Tibial nerve (tissue), 4 donors: Measurements from ENCODE around the gene SRGAP2C.
"Not testable (repeated sequence)": the region's sequence is repeated elsewhere in the genome, so short reads cannot be mapped to it uniquely, and the experiment has no call there.

ENCODE experiments used
- EP300 ChIP-seq, 2 donors: sonication (generic); formaldehyde crosslinking; IDR thresholded peaks; one replicate each; pipeline ENCODE4 v1.6.1; 2017; ENCODE audit warnings: antibody characterized with exemption in 2 of 2, mild to moderate bottlenecking in 1 of 2
- POLR2A ChIP-seq, 2 donors: fragments of 450-650 bp; IDR thresholded peaks; one replicate each; pipeline ENCODE4 v1.6.1; 2017; ENCODE audit warnings: antibody characterized with exemption in 2 of 2, mild to moderate bottlenecking in 2 of 2, moderate library complexity in 2 of 2
- TF ChIP-seq, protein P1 (sequence below), 5 experiments: fragments of 200-600 bp in 3 of 5; fragments of 450-650 bp in 2 of 5; sonication (generic) in 3 of 5; IDR thresholded peaks; one replicate each; pipeline ENCODE4 v1.5.1; 2016 to 2019; ENCODE audit warnings: antibody characterized with exemption in 5 of 5, mild to moderate bottlenecking in 3 of 5, moderate library complexity in 2 of 5

DNA sequence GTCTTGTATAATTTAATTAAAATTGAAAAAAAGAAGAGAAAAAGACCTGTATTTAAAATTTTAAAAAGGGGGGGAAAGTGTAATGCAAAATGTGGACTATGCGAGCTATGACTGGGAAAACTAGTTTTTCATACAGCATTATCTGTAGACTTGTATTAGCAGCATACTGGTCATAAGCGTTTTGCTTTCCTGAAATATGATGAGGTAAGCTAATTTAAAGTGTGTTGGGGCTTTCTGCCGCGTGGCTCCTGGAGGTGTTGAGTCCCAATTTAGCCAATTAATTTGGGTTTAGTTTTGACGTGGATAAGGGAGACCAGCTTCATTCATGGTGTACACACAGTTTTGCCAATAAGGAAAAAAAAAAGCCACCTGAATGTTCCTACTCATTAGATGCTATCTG, 214.4 kb downstream of the SRGAP2C start:
- not testable (repeated sequence) for TF ChIP-seq POLR2A, EP300 (IDR thresholded peaks at IDR 0.05)
- TF ChIP-seq, protein P1, sequence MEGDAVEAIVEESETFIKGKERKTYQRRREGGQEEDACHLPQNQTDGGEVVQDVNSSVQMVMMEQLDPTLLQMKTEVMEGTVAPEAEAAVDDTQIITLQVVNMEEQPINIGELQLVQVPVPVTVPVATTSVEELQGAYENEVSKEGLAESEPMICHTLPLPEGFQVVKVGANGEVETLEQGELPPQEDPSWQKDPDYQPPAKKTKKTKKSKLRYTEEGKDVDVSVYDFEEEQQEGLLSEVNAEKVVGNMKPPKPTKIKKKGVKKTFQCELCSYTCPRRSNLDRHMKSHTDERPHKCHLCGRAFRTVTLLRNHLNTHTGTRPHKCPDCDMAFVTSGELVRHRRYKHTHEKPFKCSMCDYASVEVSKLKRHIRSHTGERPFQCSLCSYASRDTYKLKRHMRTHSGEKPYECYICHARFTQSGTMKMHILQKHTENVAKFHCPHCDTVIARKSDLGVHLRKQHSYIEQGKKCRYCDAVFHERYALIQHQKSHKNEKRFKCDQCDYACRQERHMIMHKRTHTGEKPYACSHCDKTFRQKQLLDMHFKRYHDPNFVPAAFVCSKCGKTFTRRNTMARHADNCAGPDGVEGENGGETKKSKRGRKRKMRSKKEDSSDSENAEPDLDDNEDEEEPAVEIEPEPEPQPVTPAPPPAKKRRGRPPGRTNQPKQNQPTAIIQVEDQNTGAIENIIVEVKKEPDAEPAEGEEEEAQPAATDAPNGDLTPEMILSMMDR (IDR thresholded peaks at IDR 0.05), result not testable (repeated sequence)
